ENCODE results near the gene PPOX.
A peak's percentile ranks its signal among the peaks of the same experiment; 100 is the strongest.

PPOX gene

GRCh38 chr1:161130266-161130665 lies 36.0 kb upstream of the PPOX start:
- no peaks in the 10 kb centered on the region for H3K9me3 ChIP-seq
- TF ChIP-seq Cebpa-rat (IDR thresholded peaks at IDR 0.05), result no peak
- no peak overlapping the region for H3K9ac ChIP-seq
- H3K27me3 ChIP-seq, result no peaks in the 10 kb centered on the region
- H3K4me1 ChIP-seq, result peaks cover 56% of the 10 kb centered on the region
- no peak overlapping the region for H3K27ac ChIP-seq
- no peak overlapping the region for H3K4me3 ChIP-seq
- H3K36me3 ChIP-seq, result peaks cover 53% of the 10 kb centered on the region
- H3K4me2 ChIP-seq, result peak overlapping the region; percentile 86
- H4K20me1 ChIP-seq, result peaks cover 31% of the 10 kb centered on the region; the same call in 1 of the 2 replicates

DNA sequence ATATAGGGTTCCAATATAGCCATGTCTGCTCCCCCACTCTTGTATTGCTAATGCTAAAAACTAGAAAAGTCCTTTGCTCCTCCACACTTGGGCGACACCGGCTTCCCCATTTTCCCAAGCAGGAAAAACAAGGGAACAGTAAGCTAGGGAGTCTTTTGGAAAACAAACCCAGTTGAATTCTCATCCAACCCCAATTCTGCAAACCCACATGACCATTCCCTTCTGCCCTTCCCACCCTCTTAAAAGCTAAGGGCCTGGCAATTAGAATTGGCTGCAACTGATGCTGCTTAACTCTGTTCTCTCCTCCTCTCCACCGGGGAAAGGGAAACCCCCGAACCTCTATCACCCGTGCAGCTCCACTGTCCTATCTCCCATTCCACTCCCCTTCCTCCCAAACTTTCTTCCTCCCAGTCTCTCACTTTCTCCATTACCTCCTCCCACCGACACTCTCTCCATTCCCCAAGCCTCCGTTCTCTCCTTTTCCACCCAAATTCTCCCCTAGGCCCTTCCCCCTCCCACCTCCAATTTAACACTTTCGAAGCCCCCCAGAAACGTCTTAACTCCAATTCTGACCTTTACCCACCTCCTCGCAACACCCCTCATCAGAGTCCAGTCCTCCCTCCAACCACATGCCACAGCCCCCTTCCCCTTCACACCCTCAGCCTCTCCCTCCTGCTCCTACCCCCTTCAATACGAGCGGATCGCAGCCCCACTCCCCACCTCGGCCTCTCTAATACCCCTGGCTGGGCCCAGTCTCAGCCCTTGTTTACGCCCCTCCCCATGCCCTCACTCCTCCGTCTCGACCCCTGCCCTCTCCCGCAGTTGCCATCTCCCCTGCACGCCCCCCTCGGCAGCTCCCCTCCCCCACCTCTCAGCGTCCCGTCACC lies 34.5 kb upstream of the PPOX start:
- Histone ChIP-seq H3K4me2 (peak overlapping the region; percentile 86), H3K36me3 (peaks cover 40% of the 10 kb centered on the region), H3K4me1 (peaks cover 56% of the 10 kb centered on the region), H3K27me3 (no peaks in the 10 kb centered on the region), H3K4me3 (peak overlapping the region; percentile 71), H3K27ac (peak overlapping the region; percentile 93), H3K9me3 (no peaks in the 10 kb centered on the region), H4K20me1 (peaks cover 21% of the 10 kb centered on the region; the same call in 1 of the 2 replicates), H3K9ac (peak overlapping the region; percentile 93)
- no peak for TF ChIP-seq Cebpa-rat (IDR thresholded peaks at IDR 0.05)

DNA sequence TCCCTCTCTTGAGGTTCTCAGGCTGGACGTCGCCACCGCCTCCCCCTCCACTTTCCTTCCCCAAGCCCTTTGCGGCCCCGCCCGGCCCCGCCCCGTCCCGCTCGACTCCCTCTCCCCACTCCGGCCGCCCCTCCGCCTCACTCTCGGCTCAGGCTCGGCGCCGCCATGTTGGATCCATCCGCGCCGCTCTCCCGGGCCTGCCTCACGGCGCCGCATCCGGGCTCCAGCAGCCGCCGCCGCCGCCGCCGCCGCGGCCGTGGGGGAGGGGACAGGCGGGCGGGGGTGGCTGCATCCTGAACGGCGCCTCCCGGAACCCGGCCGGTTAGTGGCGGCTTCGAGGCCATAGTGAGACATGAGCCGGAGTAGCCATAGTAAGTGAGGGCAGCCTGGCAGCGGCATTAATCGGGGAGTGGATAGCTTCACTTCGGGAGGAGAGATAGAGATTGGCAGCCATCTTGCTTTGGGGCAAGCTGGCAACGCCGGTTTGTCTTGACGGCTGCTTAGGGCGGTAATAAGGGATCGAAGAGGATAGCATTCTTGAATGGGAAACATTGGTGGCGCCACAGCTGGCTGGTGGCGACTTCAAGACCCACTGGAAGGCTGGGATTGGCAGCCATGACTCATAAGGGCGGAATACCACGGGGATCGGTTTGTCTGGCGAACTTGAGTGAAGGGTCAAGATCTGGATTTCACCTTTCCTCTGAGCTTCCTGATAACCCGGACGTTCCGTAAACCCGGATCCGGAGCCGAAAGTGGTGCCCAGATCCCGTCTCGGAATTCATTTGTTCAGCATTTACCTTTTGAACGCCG lies 33.6 kb upstream of the PPOX start, which contains the start of gene DEDD:
Gene DEDD, minus strand, starts transcription at position 258 of the 810 bp plus-strand sequence. CDS start 8,205 bp downstream, outside the sequence.
- H3K4me2 ChIP-seq, result peak within 1 kb of the TSS; percentile 90
- peak within 1 kb of the TSS; percentile 93 for H3K9ac ChIP-seq
- H4K20me1 ChIP-seq, result peaks cover 13% of the 10 kb centered on the region; the same call in 1 of the 2 replicates
- H3K4me3 ChIP-seq, result peak within 1 kb of the TSS; percentile 71
- no peaks in the 10 kb centered on the region for H3K27me3 ChIP-seq
- peaks cover 38% of the 10 kb centered on the region for H3K36me3 ChIP-seq
- no peaks in the 10 kb centered on the region for H3K9me3 ChIP-seq
- TF ChIP-seq Cebpa-rat (IDR thresholded peaks at IDR 0.05), result no peak
- peak within 1 kb of the TSS; percentile 93 for H3K27ac ChIP-seq
- peaks cover 52% of the 10 kb centered on the region for H3K4me1 ChIP-seq

DNA sequence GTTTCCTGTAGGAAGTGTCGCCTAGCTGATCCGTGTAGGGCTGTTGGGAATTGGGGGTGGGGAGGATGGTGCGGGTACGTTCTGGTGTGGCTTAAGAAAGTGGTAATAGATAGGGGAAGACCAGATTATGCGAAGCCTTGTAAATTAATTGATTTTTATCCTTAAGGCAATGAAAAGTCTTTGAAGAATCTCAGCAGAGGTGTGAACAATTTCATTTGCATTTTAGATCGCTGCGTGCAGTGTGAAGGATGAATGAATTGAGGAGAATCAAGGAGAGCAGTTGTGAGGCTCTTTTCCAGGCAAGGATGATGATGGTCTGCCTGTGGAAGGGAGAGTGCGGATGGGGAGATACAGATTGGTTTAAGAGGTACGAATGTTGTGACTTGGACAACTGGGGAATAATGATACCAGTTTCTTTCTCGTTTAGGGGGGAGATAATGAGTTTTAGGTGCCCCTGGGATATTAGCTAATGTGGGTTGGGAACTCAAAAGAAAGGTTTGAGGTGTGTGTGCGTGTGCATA lies 32.9 kb upstream of the PPOX start:
- H3K9ac ChIP-seq, result peak overlapping the region; percentile 93
- no peaks in the 10 kb centered on the region for H3K27me3 ChIP-seq
- H3K9me3 ChIP-seq, result no peaks in the 10 kb centered on the region
- peaks cover 46% of the 10 kb centered on the region for H3K4me1 ChIP-seq
- H3K27ac ChIP-seq, result peak overlapping the region; percentile 93
- H3K4me2 ChIP-seq, result peak overlapping the region; percentile 90
- H3K36me3 ChIP-seq, result peaks cover 31% of the 10 kb centered on the region
- H4K20me1 ChIP-seq, result peaks cover 11% of the 10 kb centered on the region; the same call in 1 of the 2 replicates
- TF ChIP-seq Cebpa-rat (IDR thresholded peaks at IDR 0.05), result no peak
- peak overlapping the region; percentile 71 for H3K4me3 ChIP-seq

GRCh38 chr1:161137881-161138280 lies 28.3 kb upstream of the PPOX start:
- Histone ChIP-seq H4K20me1 (no peaks in the 10 kb centered on the region), H3K9ac (no peak overlapping the region), H3K4me1 (peaks cover 11% of the 10 kb centered on the region), H3K36me3 (peaks cover 8% of the 10 kb centered on the region; the same call in 1 of the 2 replicates), H3K27ac (no peak overlapping the region), H3K4me2 (no peak overlapping the region), H3K27me3 (no peaks in the 10 kb centered on the region), H3K9me3 (no peaks in the 10 kb centered on the region), H3K4me3 (no peak overlapping the region)
- TF ChIP-seq Cebpa-rat (IDR thresholded peaks at IDR 0.05), result no peak

GRCh38 chr1:161138431-161138830 lies 27.8 kb upstream of the PPOX start:
- no peaks in the 10 kb centered on the region for H3K27me3 ChIP-seq
- no peak overlapping the region for H3K27ac ChIP-seq
- no peak overlapping the region for H3K9ac ChIP-seq
- no peak for TF ChIP-seq Cebpa-rat (IDR thresholded peaks at IDR 0.05)
- H3K4me1 ChIP-seq, result peaks cover 10% of the 10 kb centered on the region
- H3K36me3 ChIP-seq, result peaks cover 8% of the 10 kb centered on the region; the same call in 1 of the 2 replicates
- no peak overlapping the region for H3K4me3 ChIP-seq
- no peaks in the 10 kb centered on the region for H4K20me1 ChIP-seq
- H3K9me3 ChIP-seq, result no peaks in the 10 kb centered on the region
- no peak overlapping the region for H3K4me2 ChIP-seq

- Histone ChIP-seq H3K9ac (no peak overlapping the region), H3K4me2 (no peak overlapping the region), H3K9me3 (no peaks in the 10 kb centered on the region), H4K20me1 (no peaks in the 10 kb centered on the region), H3K27ac (no peak overlapping the region), H3K36me3 (peaks cover 8% of the 10 kb centered on the region; the same call in 1 of the 2 replicates), H3K4me1 (no peaks in the 10 kb centered on the region), H3K27me3 (no peaks in the 10 kb centered on the region), H3K4me3 (no peak overlapping the region)
- no peak for TF ChIP-seq Cebpa-rat (IDR thresholded peaks at IDR 0.05)
Measured at GRCh38 chr1:161139766-161140165, 26.5 kb upstream of the PPOX start.

GRCh38 chr1:161140755-161141400 lies 25.3 kb upstream of the PPOX start:
- no peaks in the 10 kb centered on the region for H3K9me3 ChIP-seq
- no peaks in the 10 kb centered on the region for H4K20me1 ChIP-seq
- no peak for TF ChIP-seq Cebpa-rat (IDR thresholded peaks at IDR 0.05)
- no peaks in the 10 kb centered on the region for H3K4me1 ChIP-seq
- H3K4me2 ChIP-seq, result no peak overlapping the region
- H3K27ac ChIP-seq, result no peak overlapping the region
- H3K9ac ChIP-seq, result no peak overlapping the region
- no peak overlapping the region for H3K4me3 ChIP-seq
- H3K36me3 ChIP-seq, result peaks cover 8% of the 10 kb centered on the region; the same call in 1 of the 2 replicates
- H3K27me3 ChIP-seq, result no peaks in the 10 kb centered on the region

DNA sequence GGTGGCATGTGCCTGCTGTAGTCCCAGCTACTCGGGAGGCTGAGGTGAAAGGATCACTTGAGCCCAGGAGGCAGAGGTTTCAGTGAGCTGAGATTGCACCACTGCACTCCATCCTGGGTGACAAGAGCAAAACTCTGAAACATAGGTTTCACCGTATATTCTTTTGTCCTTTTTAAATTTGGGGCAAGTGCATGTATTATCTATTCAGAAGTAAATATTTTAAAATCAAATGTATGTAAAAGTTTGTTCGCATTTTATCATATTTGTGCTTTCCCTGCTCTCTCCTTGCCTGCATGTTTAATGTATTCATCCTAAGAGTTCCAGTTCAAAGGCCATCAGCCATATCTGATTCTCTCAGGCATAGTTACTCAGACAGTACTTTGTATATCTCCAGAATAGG lies 20.4 kb upstream of the PPOX start:
- no peaks in the 10 kb centered on the region for H3K9me3 ChIP-seq
- no peak overlapping the region for H3K27ac ChIP-seq
- no peaks in the 10 kb centered on the region for H4K20me1 ChIP-seq
- no peak overlapping the region for H3K4me2 ChIP-seq
- no peak overlapping the region for H3K9ac ChIP-seq
- no peak overlapping the region for H3K4me3 ChIP-seq
- no peaks in the 10 kb centered on the region for H3K36me3 ChIP-seq
- no peaks in the 10 kb centered on the region for H3K27me3 ChIP-seq
- no peak for TF ChIP-seq Cebpa-rat (IDR thresholded peaks at IDR 0.05)
- H3K4me1 ChIP-seq, result no peaks in the 10 kb centered on the region
